ENCODE measurements around the gene IFITM1. TPM values are rescaled to one million over a fixed set of nuclear protein-coding genes. Genes with fewer than 3 reads are reported as not detected.
"Not testable (repeated sequence)": the region's sequence is repeated elsewhere in the genome, so short reads cannot be mapped to it uniquely, and the experiment has no call there.

IFITM1 gene
- total RNA-seq, 4 donors from 2014 or later = 47.8 to 103 (median 80.5) TPM

GRCh38 chr11:307766-308708 lies 5.8 kb upstream of the IFITM1 start, which contains the start of gene IFITM2:
TSS of gene IFITM2 (plus strand) at chr11:307816. CDS start at chr11:308193, 377 bp downstream.
- H3K36me3 ChIP-seq, H3K9me3 ChIP-seq, H3K27me3 ChIP-seq: not testable (repeated sequence)
- intact Hi-C loops (cut with DNase I; ENCODE audit: low total_unique reads) = loop anchor here (5.0 kb wide), 1 partner anchor 49 kb away; no protein-coding TSS in a partner anchor
- Histone ChIP-seq H3K27ac (peak within 1 kb of the TSS; percentile 74 to 88 (median 78)), H3K4me3 (peak within 1 kb of the TSS; percentile 51 to 58 (median 54)), H3K4me1 (peaks cover 7 to 20% of the 10 kb centered on the region in 2 donors)
- DNase-seq (peak; percentile 52 to 72), ATAC-seq (peak; percentile 71 to 72)
- in situ Hi-C loops (cut with MboI; ENCODE audit: low sequenced_read_pairs in 4 of 4) = loop anchor here in 1 of 4 donors (10.0 kb wide), 1 partner anchor 47 kb away; no protein-coding TSS in a partner anchor
- peak; percentile 56 to 68 for TF ChIP-seq POLR2A (IDR thresholded peaks at IDR 0.05)

GRCh38 chr11:308740-309665 lies 4.8 kb upstream of the IFITM1 start:
- not testable (repeated sequence) for H3K36me3 ChIP-seq, H3K27me3 ChIP-seq, DNase-seq, H3K9me3 ChIP-seq, ATAC-seq
- H3K27ac ChIP-seq = peak overlapping the region; percentile 74 to 88 (median 78)
- H3K4me3 ChIP-seq = peak overlapping the region; percentile 51 to 58 (median 54)
- intact Hi-C loops (cut with DNase I; ENCODE audit: low total_unique reads) (loop anchor here (5.0 kb wide), 1 partner anchor 48 kb away; no protein-coding TSS in a partner anchor), in situ Hi-C loops (cut with MboI; ENCODE audit: low sequenced_read_pairs in 4 of 4) (loop anchor here in 1 of 4 donors (10.0 kb wide), 1 partner anchor 46 kb away; no protein-coding TSS in a partner anchor)
- H3K4me1 ChIP-seq = peaks cover 7 to 20% of the 10 kb centered on the region in 2 donors

GRCh38 chr11:309979-310572 lies 3.8 kb upstream of the IFITM1 start:
- H3K4me3 ChIP-seq = peak overlapping the region; percentile 51 to 58 (median 54)
- H3K4me1 ChIP-seq = peaks cover 7 to 18% of the 10 kb centered on the region in 2 donors
- H3K36me3 ChIP-seq, DNase-seq, ATAC-seq, H3K9me3 ChIP-seq, H3K27me3 ChIP-seq: not testable (repeated sequence)
- in situ Hi-C loops (cut with MboI; ENCODE audit: low sequenced_read_pairs in 4 of 4) = loop anchor here in 2 of 4 donors (5.0 to 10.0 kb wide), 2 partner anchors 42 to 45 kb away; no protein-coding TSS in a partner anchor
- H3K27ac ChIP-seq = peak overlapping the region; percentile 74 to 88 (median 78)
- intact Hi-C loops (cut with DNase I; ENCODE audit: low total_unique reads) = loop anchor here (5.0 kb wide), 1 partner anchor 47 kb away; no protein-coding TSS in a partner anchor

- DNase-seq; H3K36me3 ChIP-seq; H3K9me3 ChIP-seq; intact Hi-C loops (cut with DNase I; ENCODE audit: low total_unique reads); H3K27me3 ChIP-seq: not testable (repeated sequence)
- H3K4me3 ChIP-seq = peak overlapping the region in 3 of 4 donors; percentile 20 to 48 (median 37)
- peak; percentile 35 to 55 for ATAC-seq
- H3K27ac ChIP-seq = peak overlapping the region; percentile 74 to 82 (median 78)
- peaks cover 7 to 14% of the 10 kb centered on the region in 2 donors for H3K4me1 ChIP-seq
- in situ Hi-C loops (cut with MboI; ENCODE audit: low sequenced_read_pairs in 4 of 4) = loop anchor here in 1 of 4 donors (5.0 kb wide), 1 partner anchor 41 kb away; no protein-coding TSS in a partner anchor
These were observed 2.7 kb upstream of the IFITM1 start for GRCh38 chr11:311013-311748.

- TF ChIP-seq CTCF (IDR thresholded peaks at IDR 0.05 in 4 of 5, conservative IDR thresholded peaks at IDR 0.05 in 1 of 5) = no peak
- TF ChIP-seq POLR2A (IDR thresholded peaks at IDR 0.05) = no peak
- Histone ChIP-seq H3K36me3 (no peaks in the 10 kb centered on the region), H3K4me1 (peaks cover 0 to 7% of the 10 kb centered on the region in 2 donors), H3K4me3 (peak overlapping the region; percentile 20 to 48 (median 36)), H3K27ac (peak overlapping the region; percentile 74 to 82 (median 78)), H3K9me3 (no peaks in the 10 kb centered on the region), H3K27me3 (peaks cover 6 to 18% (median 8%) of the 10 kb centered on the region in 3 donors)
- in situ Hi-C loops (cut with MboI; ENCODE audit: low sequenced_read_pairs in 4 of 4) (loop anchor here in 1 of 4 donors (5.0 kb wide), 1 partner anchor 40 kb away; no protein-coding TSS in a partner anchor), intact Hi-C loops (cut with DNase I; ENCODE audit: low total_unique reads) (no loop called here)
- ATAC-seq = no peak
- no peak for DNase-seq
These were observed 1.6 kb upstream of the IFITM1 start for GRCh38 chr11:312092-312816.

Data from gastrocnemius medialis (tissue), 4 donors.